GM23338 (cell line): Measurements from ENCODE around the gene ATAD5. TPM values are rescaled to one million over a fixed set of nuclear protein-coding genes. Genes with fewer than 3 reads are reported as not detected.

Experiments used
- ATAC-seq: fragments of 200-7000 bp; cut with Tn5 transposase; 3 replicates; pipeline ENCODE4 v1.9.1; 2020
- DNase-seq: peaks from one replicate; pipeline ENCODE4 v3.0.0-alpha.2; 2015; ENCODE audit warnings: low spot score
- H2AFZ ChIP-seq: fragments of 200-600 bp; sonication (generic); 2 replicates; pipeline ENCODE4 v1.8.0; 2016; ENCODE audit warnings: antibody characterized with exemption, mild to moderate bottlenecking, moderate library complexity
- H3F3A ChIP-seq: fragments of 200-600 bp; sonication (generic); replicated peaks from 2 replicates; pipeline ENCODE4 v1.8.0; 2017; ENCODE audit warnings: antibody characterized with exemption, mixed run types, low read depth
- H3K27ac ChIP-seq: fragments of 200-600 bp; sonication (generic); 2 replicates; pipeline ENCODE4 v1.6.1; 2016; ENCODE audit warnings: low read depth
- H3K27me3 ChIP-seq: fragments of 200-600 bp; sonication (generic); 2 replicates; pipeline ENCODE4 v1.8.0; 2016; ENCODE audit warnings: mild to moderate bottlenecking, mixed run types, moderate library complexity; ENCODE audit not compliant: insufficient read depth
- H3K36me3 ChIP-seq: fragments of 200-600 bp; sonication (generic); 2 replicates; pipeline ENCODE4 v1.8.0; 2016; ENCODE audit warnings: mild to moderate bottlenecking; ENCODE audit not compliant: insufficient read depth
- H3K4me1 ChIP-seq: fragments of 200-600 bp; sonication (generic); 2 replicates; pipeline ENCODE4 v1.8.0; 2016; ENCODE audit warnings: mild to moderate bottlenecking, moderate library complexity; ENCODE audit not compliant: insufficient read depth
- H3K4me2 ChIP-seq: fragments of 200-600 bp; sonication (generic); 2 replicates; pipeline ENCODE4 v1.7.1; 2017; ENCODE audit warnings: mixed run types
- H3K4me3 ChIP-seq: fragments of 200-600 bp; sonication (generic); 2 replicates; pipeline ENCODE4 v1.6.1; 2016; ENCODE audit warnings: mixed run types
- H3K79me2 ChIP-seq: fragments of 200-600 bp; sonication (generic); replicated peaks from 2 replicates; pipeline ENCODE4 v1.8.0; 2017; ENCODE audit warnings: mild to moderate bottlenecking; ENCODE audit not compliant: insufficient read depth
- H3K9me2 ChIP-seq: fragments of 200-600 bp; sonication (generic); 2 replicates; pipeline ENCODE4 v1.8.0; 2017; ENCODE audit not compliant: insufficient read depth
- H4K20me1 ChIP-seq: fragments of 200-600 bp; sonication (generic); replicated peaks from 2 replicates; pipeline ENCODE4 v1.8.0; 2017; ENCODE audit warnings: mild to moderate bottlenecking; ENCODE audit not compliant: insufficient read depth
- H3K27ac Mint-ChIP-seq: 2 replicates; pipeline ENCODE4 v1.8.0; 2020; ENCODE audit warnings: inconsistent platforms, mild to moderate bottlenecking, moderate library complexity, mixed read lengths
- H3K27me3 Mint-ChIP-seq: 3 replicates; pipeline ENCODE4 v1.8.0; 2022; ENCODE audit warnings: low read depth, mild to moderate bottlenecking, moderate library complexity, mixed read lengths, inconsistent platforms; ENCODE audit not compliant: insufficient read depth, poor library complexity
- H3K36me3 Mint-ChIP-seq: 3 replicates; pipeline ENCODE4 v1.8.0; 2021; ENCODE audit warnings: low read depth, mild to moderate bottlenecking, inconsistent platforms, moderate library complexity, mixed read lengths
- H3K4me1 Mint-ChIP-seq: 3 replicates; pipeline ENCODE4 v1.8.0; 2020; ENCODE audit warnings: mild to moderate bottlenecking, inconsistent platforms, mixed read lengths
- H3K4me3 Mint-ChIP-seq: 3 replicates; pipeline ENCODE4 v1.8.0; 2021; ENCODE audit warnings: moderate library complexity, mild to moderate bottlenecking, inconsistent platforms, mixed read lengths
- H3K9me3 Mint-ChIP-seq: 3 replicates; pipeline ENCODE4 v1.8.0; 2020; ENCODE audit warnings: moderate library complexity, mild to moderate bottlenecking, inconsistent platforms, mixed read lengths
- CREB1 ChIP-seq: fragments of 250-450 bp; sonication (Bioruptor Pico); IDR thresholded peaks from 2 replicates; pipeline ENCODE4 v1.5.0; 2020; ENCODE audit warnings: low read depth, mild to moderate bottlenecking, moderate library complexity
- CTCF ChIP-seq, 2 experiments: fragments of 200-600 bp in 1 of 2; sonication (generic) in 1 of 2; conservative IDR thresholded peaks; 2 replicates each; pipeline versions ENCODE4 v1.5.1 to v1.6.1; 2016 to 2017; ENCODE audit warnings: antibody characterized with exemption in 2 of 2, low read depth in 2 of 2, mild to moderate bottlenecking in 2 of 2, moderate library complexity in 1 of 2
- ETS1 ChIP-seq: IDR thresholded peaks from 2 replicates; pipeline ENCODE4 v1.6.1; 2016; ENCODE audit warnings: antibody characterized with exemption
- EZH2 ChIP-seq: fragments of 200-600 bp; sonication (generic); IDR thresholded peaks from one replicate; pipeline ENCODE4 v1.8.0; 2017; ENCODE audit warnings: antibody characterized with exemption, mild to moderate bottlenecking, low read depth; ENCODE audit not compliant: unreplicated experiment
- EZH2phosphoT487 ChIP-seq: fragments of 200-600 bp; sonication (generic); IDR thresholded peaks from one replicate; pipeline ENCODE4 v1.8.1; 2018; ENCODE audit warnings: antibody characterized with exemption; ENCODE audit not compliant: unreplicated experiment
- JUNB ChIP-seq: IDR thresholded peaks from one replicate; pipeline ENCODE4 v1.6.1; 2016; ENCODE audit warnings: antibody characterized with exemption; ENCODE audit not compliant: unreplicated experiment
- NANOG ChIP-seq: IDR thresholded peaks from 2 replicates; pipeline ENCODE4 v1.6.1; 2016; ENCODE audit warnings: antibody characterized with exemption, borderline replicate concordance
- POLR2AphosphoS5 ChIP-seq: IDR thresholded peaks from 2 replicates; pipeline ENCODE4 v1.6.1; 2016; ENCODE audit warnings: antibody characterized with exemption, low read depth
- REST ChIP-seq: IDR thresholded peaks from one replicate; pipeline ENCODE4 v1.6.1; 2018; ENCODE audit warnings: antibody characterized with exemption; ENCODE audit not compliant: unreplicated experiment
- STAT1 ChIP-seq: IDR thresholded peaks from one replicate; pipeline ENCODE4 v1.6.1; 2016; ENCODE audit warnings: antibody characterized with exemption; ENCODE audit not compliant: unreplicated experiment
- ZNF114 ChIP-seq: fragments of 250-450 bp; sonication (Bioruptor Pico); IDR thresholded peaks from 2 replicates; pipeline ENCODE4 v1.5.0; 2020; ENCODE audit warnings: mild to moderate bottlenecking, moderate library complexity
- ZNF331 ChIP-seq: fragments of 250-450 bp; sonication (Bioruptor Pico); IDR thresholded peaks from 2 replicates; pipeline ENCODE4 v1.5.0; 2020; ENCODE audit warnings: low read depth, mild to moderate bottlenecking, moderate library complexity
- ZNF462 ChIP-seq: fragments of 250-450 bp; sonication (Bioruptor Pico); IDR thresholded peaks from 2 replicates; pipeline ENCODE4 v1.5.0; 2020; ENCODE audit warnings: mild to moderate bottlenecking, moderate library complexity
- polyA plus RNA-seq: library from polyadenylated mRNA; unstranded; fragments of >200 nt; fragmentation: Nextera tagmentation; extraction: Ambion mirVana; gene quantifications from 2 replicates; pipeline ENCODE4 v1.2.1, GENCODE V29; 2016
- total RNA-seq: library from RNA; depleted of rRNA; stranded (reverse); fragments of >200 nt; shearing (Covaris generic); gene quantifications from 2 replicates; pipeline ENCODE4 v1.2.3, GENCODE V29; 2014

The ATAD5 gene
- total and polyA plus RNA-seq, 2 experiments from 2014 or later, result 24.2 to 30.9 TPM

GRCh38 chr17:30812218-30813177, 19.3 kb upstream of the ATAD5 start:
- H3K9me3 Mint-ChIP-seq, result no peaks in the 10 kb centered on the region
- Histone ChIP-seq H3K4me1 (peaks cover 5% of the 10 kb centered on the region; the same call in 1 of the 2 replicates), H3K27ac (no peak overlapping the region), H4K20me1 (peaks cover 32% of the 10 kb centered on the region), H3K4me3 (no peak overlapping the region), H2AFZ (no peak overlapping the region), H3F3A (no peaks in the 10 kb centered on the region), H3K4me2 (no peak overlapping the region), H3K27me3 (no peaks in the 10 kb centered on the region), H3K79me2 (peaks cover 94% of the 10 kb centered on the region), H3K9me2 (no peaks in the 10 kb centered on the region), H3K36me3 (no peaks in the 10 kb centered on the region; the same call in 1 of the 2 replicates)
- no peaks in the 10 kb centered on the region for H3K27me3 Mint-ChIP-seq
- peaks cover 11% of the 10 kb centered on the region; the same call in 2 of the 3 replicates for H3K36me3 Mint-ChIP-seq
- peaks cover 10% of the 10 kb centered on the region; the same call in 2 of the 3 replicates for H3K4me1 Mint-ChIP-seq
- no peak overlapping the region; the same call in 1 of the 2 replicates for H3K27ac Mint-ChIP-seq
- TF ChIP-seq REST, result no peak
- no peak for TF ChIP-seq ETS1
- no peak for TF ChIP-seq CTCF (conservative IDR thresholded peaks at IDR 0.05; ENCODE audit: low read depth in 2 of 2)
- no peak for TF ChIP-seq JUNB
- TF ChIP-seq CREB1 (CRISPR knock-in tag), result no peak
- no peak for TF ChIP-seq STAT1
- no peak for TF ChIP-seq EZH2
- TF ChIP-seq EZH2phosphoT487, result no peak
- no peak for TF ChIP-seq ZNF462 (CRISPR knock-in tag)
- TF ChIP-seq ZNF114 (CRISPR knock-in tag), result no peak
- no peak for TF ChIP-seq NANOG
- no peak for TF ChIP-seq ZNF331
- TF ChIP-seq POLR2AphosphoS5, result no peak
- ATAC-seq (no peak), DNase-seq (no peak)
- H3K4me3 Mint-ChIP-seq, result no peak overlapping the region
